K562 (cell line): ENCODE measurements around the gene SND1. TPM values are rescaled to one million over a fixed set of nuclear protein-coding genes. Genes with fewer than 3 reads are reported as not detected.

Experiments
- ATAC-seq: fragments of 200-7000 bp; cut with Tn5 transposase; 3 replicates; pipeline ENCODE4 v1.9.1; 2020; ENCODE audit warnings: moderate library complexity
- BruUV-seq: library from RNA; stranded (reverse); fragments of 400-500 nt; replicated peaks from 2 replicates; lab custom pipeline; 2021; lab: Mats Ljungman, UMichigan
- CTCF ChIA-PET: fragments of 300-600 bp; formaldehyde crosslinking; extraction: SDS; loops from one replicate; lab custom pipeline; 2021; ENCODE audit warnings: low intra/inter-chr PET ratio; lab: Yijun Ruan, JAX
- POLR2A ChIA-PET: fragments of 300-600, 350-650 bp; sonication (Branson Sonifier 250); formaldehyde crosslinking; extraction: SDS; loops from one replicate; lab custom pipeline; 2021; ENCODE audit warnings: antibody characterized with exemption, inconsistent platforms; lab: Yijun Ruan, JAX
- DNase-seq, 4 experiments: peaks; one replicate each; pipeline versions ENCODE4 v3.0.0 to v3.0.0-alpha.2; 2011 to 2018; ENCODE audit warnings: low spot score in 3 of 4, mixed read lengths in 3 of 4; ENCODE audit errors: extremely low read depth in 1 of 4
- FAIRE-seq: peaks from 2 replicates; lab custom pipeline; 2011; peaks lifted over from hg19 to GRCh38; lab: Jason Lieb, UNC
- H2AFZ ChIP-seq: 2 replicates; pipeline ENCODE4 v1.6.0; 2011; ENCODE audit warnings: low read depth, low read length, control low read depth, inconsistent platforms
- H3K27ac ChIP-seq: fragments of 200-600 bp; 3 replicates; pipeline ENCODE4 v1.8.0; 2011; ENCODE audit warnings: low read depth, mild to moderate bottlenecking, control low read depth, inconsistent platforms, low read length, moderate library complexity, mixed read lengths; ENCODE audit errors: extremely low read depth
- H3K27me3 ChIP-seq, 2 experiments: fragments of 300-600 bp in 1 of 2; 2 replicates in 1 of 2; 3 replicates in 1 of 2; pipeline versions ENCODE4 v1.6.0 to v1.8.0; 2011; ENCODE audit warnings: inconsistent platforms in 2 of 2, low read length in 2 of 2, mild to moderate bottlenecking in 1 of 2, mixed read lengths in 1 of 2, moderate library complexity in 1 of 2; ENCODE audit not compliant: control insufficient read depth in 2 of 2, insufficient read depth in 2 of 2
- H3K36me3 ChIP-seq: fragments of 300-600 bp; 3 replicates; pipeline ENCODE4 v1.8.0; 2011; ENCODE audit warnings: mild to moderate bottlenecking, low read length, inconsistent platforms; ENCODE audit not compliant: control insufficient read depth, insufficient read depth
- H3K4me1 ChIP-seq, 2 experiments: fragments of 200-600 bp in 1 of 2; replicated peaks in 1 of 2; 2 replicates in 1 of 2; 3 replicates in 1 of 2; pipeline versions ENCODE4 v1.5.1 to v1.8.0; 2011; ENCODE audit warnings: inconsistent platforms in 2 of 2, low read length in 2 of 2, mild to moderate bottlenecking in 1 of 2, mixed read lengths in 1 of 2, moderate library complexity in 1 of 2; ENCODE audit not compliant: control insufficient read depth in 2 of 2, insufficient read depth in 2 of 2
- H3K4me2 ChIP-seq: 2 replicates; pipeline ENCODE4 v1.6.1; 2011; ENCODE audit warnings: low read length, control low read depth, inconsistent platforms, mixed read lengths; ENCODE audit not compliant: insufficient read depth
- H3K4me3 ChIP-seq: fragments of 200-600 bp; sonication (generic), shearing (Covaris generic); 2 replicates; pipeline ENCODE4 v1.5.1; 2016; ENCODE audit warnings: control low read depth, inconsistent platforms
- H3K79me2 ChIP-seq: fragments of 200-600 bp; 3 replicates; pipeline ENCODE4 v1.8.0; 2011; ENCODE audit warnings: low read length, inconsistent platforms; ENCODE audit not compliant: control insufficient read depth, insufficient read depth
- H3K9ac ChIP-seq, 2 experiments: 2 replicates each; pipeline versions ENCODE4 v1.6.0 to v1.6.1; 2011; ENCODE audit warnings: low read depth in 2 of 2, low read length in 2 of 2, control low read depth in 1 of 2, inconsistent platforms in 1 of 2, mild to moderate bottlenecking in 1 of 2, mixed read lengths in 1 of 2; ENCODE audit not compliant: insufficient read depth in 1 of 2
- H3K9me1 ChIP-seq: one replicate; pipeline ENCODE4 v1.6.0; 2011; ENCODE audit warnings: inconsistent platforms, mild to moderate bottlenecking, low read length, moderate library complexity; ENCODE audit not compliant: control insufficient read depth, insufficient read depth
- H3K9me3 ChIP-seq: replicated peaks from 2 replicates; pipeline ENCODE4 v1.5.1; 2011; ENCODE audit warnings: low read depth, low read length, inconsistent platforms; ENCODE audit not compliant: control insufficient read depth, insufficient read depth
- H4K20me1 ChIP-seq: replicated peaks from 2 replicates; pipeline ENCODE4 v1.6.1; 2011; ENCODE audit warnings: low read length, inconsistent platforms, mixed read lengths; ENCODE audit not compliant: control insufficient read depth, insufficient read depth
- KLF13 ChIP-seq: fragments of 450-650 bp; IDR thresholded peaks from 2 replicates; pipeline ENCODE4 v1.6.1; 2016; ENCODE audit warnings: missing genetic modification characterization, low read depth, mild to moderate bottlenecking, missing compliant biosample characterization, moderate library complexity, borderline replicate concordance
- KLF16 ChIP-seq: IDR thresholded peaks from 2 replicates; pipeline ENCODE4 v1.6.1; 2016; ENCODE audit warnings: antibody characterized with exemption
- NR4A1 ChIP-seq, 2 experiments: fragments of 250-450 bp in 1 of 2; fragments of 450-650 bp in 1 of 2; sonication (Bioruptor Pico) in 1 of 2; IDR thresholded peaks; 2 replicates each; pipeline versions ENCODE4 v1.4.0 to v1.6.1; 2016 to 2020; ENCODE audit warnings: mild to moderate bottlenecking in 2 of 2, missing compliant biosample characterization in 1 of 2, missing genetic modification characterization in 1 of 2, moderate library complexity in 1 of 2
- PCBP2 ChIP-seq: fragments of 200-400 bp; formaldehyde crosslinking; IDR thresholded peaks from 2 replicates; pipeline ENCODE4 v1.6.1; 2018; ENCODE audit warnings: low read length, low read depth, mild to moderate bottlenecking, moderate library complexity; ENCODE audit not compliant: poor library complexity, severe bottlenecking
- SNAPC5 ChIP-seq: fragments of 250-450 bp; sonication (Bioruptor Pico); IDR thresholded peaks from 2 replicates; pipeline ENCODE4 v1.8.0; 2021; ENCODE audit warnings: moderate library complexity, mild to moderate bottlenecking, inconsistent platforms
- ZFPM2 ChIP-seq: fragments of 250-450 bp; sonication (Bioruptor Pico); IDR thresholded peaks from 2 replicates; pipeline ENCODE4 v1.5.1; 2022; ENCODE audit warnings: mild to moderate bottlenecking
- ZFX ChIP-seq: sonication (generic); formaldehyde crosslinking; IDR thresholded peaks from 2 replicates; pipeline ENCODE4 v1.8.0; 2022; ENCODE audit warnings: mild to moderate bottlenecking, missing genetic modification reagents, moderate library complexity
- ZKSCAN1 ChIP-seq: fragments of 150-350 bp; IDR thresholded peaks from 2 replicates; pipeline ENCODE4 v1.6.1; 2016; ENCODE audit warnings: low read depth, low read length
- ZNF197 ChIP-seq: fragments of 200-800 bp; sonication (Bioruptor generic); IDR thresholded peaks from 2 replicates; pipeline ENCODE4 v1.6.1; 2016; ENCODE audit warnings: low read depth, missing genetic modification characterization, missing compliant biosample characterization
- ZNF445 ChIP-seq: fragments of 250-450 bp; sonication (Bioruptor Pico); IDR thresholded peaks from 2 replicates; pipeline ENCODE4 v1.4.0; 2020; ENCODE audit warnings: low read depth, mild to moderate bottlenecking, moderate library complexity
- WGBS: fragments of 100-300 bp; shearing (Covaris generic); methylation state at CpG from one replicate; pipeline ENCODE4 v1.1.6; 2016; ENCODE audit warnings: low coverage, mixed read lengths; ENCODE audit not compliant: insufficient coverage; ENCODE audit errors: missing lambda C conversion rate; 5-methylcytosine and 5-hydroxymethylcytosine counted together
- in situ Hi-C: fragments of 300-500 bp; cut with MboI; formaldehyde crosslinking; loops from 4 replicates; pipeline ENCODE4 v1.15.0; 2018; ENCODE audit warnings: inconsistent platforms, mixed read lengths
- intact Hi-C: fragments of 100-400 bp; cut with micrococcal nuclease; formaldehyde crosslinking; loops from 2 replicates; pipeline ENCODE4 v1.14.2; 2022
- polyA plus RNA-seq, 8 experiments: library from polyadenylated mRNA; depleted of rRNA in 4 of 8; stranded (reverse) in 5 of 8; unstranded in 3 of 8; fragments of >200 nt; fragmentation: Nextera tagmentation in 2 of 8; fragmentation: Illumina TruSeq in 1 of 8; extraction: Ambion mirVana in 2 of 8; extraction: Trizol in 1 of 8; gene quantifications; 2 replicates each; pipeline versions ENCODE4 v1.2.1 to v1.2.3, GENCODE V29; 2011 to 2014; ENCODE audit warnings: inconsistent platforms in 1 of 8, missing spikeins in 1 of 8
- total RNA-seq, 7 experiments: library from RNA; depleted of rRNA in 6 of 7; stranded (reverse); fragments of >200 nt in 6 of 7; fragmentation: Illumina TruSeq in 2 of 7; extraction: Trizol in 2 of 7; gene quantifications; 2 replicates each; pipeline versions ENCODE4 v1.2.1 to v1.2.3, GENCODE V29; 2011 to 2021; ENCODE audit warnings: low replicate concordance in 1 of 7
- TF ChIP-seq, protein P1 (sequence below): fragments of 250-450 bp; sonication (Bioruptor Pico); IDR thresholded peaks from 2 replicates; pipeline ENCODE4 v1.8.0; 2021; ENCODE audit warnings: moderate library complexity, mild to moderate bottlenecking, inconsistent platforms

Gene SND1
- total and polyA plus RNA-seq, 9 of the 15 experiments (the other 6 are each of a cell fraction or from before 2014, with no cell fraction given) = 46.5 to 307 (median 191) TPM

GRCh38 chr7:128025819-128026218 is 373.8 kb downstream of the SND1 start:
- Histone ChIP-seq H2AFZ (no peak overlapping the region), H3K9me1 (peaks cover 7% of the 10 kb centered on the region), H3K36me3 (peaks cover 57% of the 10 kb centered on the region), H3K4me3 (no peak overlapping the region), H4K20me1 (no peaks in the 10 kb centered on the region), H3K79me2 (peaks cover 4% of the 10 kb centered on the region; the same call in 1 of the 3 replicates), H3K27ac (no peak overlapping the region), H3K27me3 (no peaks in the 10 kb centered on the region), H3K4me2 (no peak overlapping the region), H3K4me1 (peaks cover 4 to 7% of the 10 kb centered on the region in 2 experiments; a peak in 4 of 5 replicates), H3K9me3 (peaks cover 13% of the 10 kb centered on the region), H3K9ac (no peak overlapping the region)
- DNase-seq (no peak), FAIRE-seq (no peak), ATAC-seq (no peak)
- intact Hi-C loops (no loop called here), in situ Hi-C loops (no loop called here)
- no TSS peak for BruUV-seq
- WGBS = 94% methylated on average over 2 of the region's 2 CpGs
- TF ChIP-seq KLF13 (tag) (no peak), ZFX (CRISPR knock-in tag) (no peak), PCBP2 (no peak), ZFPM2 (CRISPR knock-in tag) (no peak), ZKSCAN1 (no peak), SNAPC5 (CRISPR knock-in tag) (no peak), KLF16 (no peak), NR4A1 (CRISPR knock-in tag; IDR thresholded peaks at IDR 0.05) (no peak), NR4A1 (tag; IDR thresholded peaks at IDR 0.05) (no peak), ZNF445 (no peak), ZNF197 (CRISPR knock-in tag) (no peak)
- TF ChIP-seq, protein P1, sequence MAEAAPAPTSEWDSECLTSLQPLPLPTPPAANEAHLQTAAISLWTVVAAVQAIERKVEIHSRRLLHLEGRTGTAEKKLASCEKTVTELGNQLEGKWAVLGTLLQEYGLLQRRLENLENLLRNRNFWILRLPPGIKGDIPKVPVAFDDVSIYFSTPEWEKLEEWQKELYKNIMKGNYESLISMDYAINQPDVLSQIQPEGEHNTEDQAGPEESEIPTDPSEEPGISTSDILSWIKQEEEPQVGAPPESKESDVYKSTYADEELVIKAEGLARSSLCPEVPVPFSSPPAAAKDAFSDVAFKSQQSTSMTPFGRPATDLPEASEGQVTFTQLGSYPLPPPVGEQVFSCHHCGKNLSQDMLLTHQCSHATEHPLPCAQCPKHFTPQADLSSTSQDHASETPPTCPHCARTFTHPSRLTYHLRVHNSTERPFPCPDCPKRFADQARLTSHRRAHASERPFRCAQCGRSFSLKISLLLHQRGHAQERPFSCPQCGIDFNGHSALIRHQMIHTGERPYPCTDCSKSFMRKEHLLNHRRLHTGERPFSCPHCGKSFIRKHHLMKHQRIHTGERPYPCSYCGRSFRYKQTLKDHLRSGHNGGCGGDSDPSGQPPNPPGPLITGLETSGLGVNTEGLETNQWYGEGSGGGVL (CRISPR knock-in tag) = no peak
- CTCF ChIA-PET = no interaction called here
- POLR2A ChIA-PET = interaction anchor here (0.7 to 1.4 kb wide), 2 partner anchors 43 to 177 kb away, joined by 3 read pairs; no protein-coding TSS in a partner anchor
